ENCODE results near the gene WNT10A.

- TF ChIP-seq CTCF (IDR thresholded peaks at IDR 0.05 in 8 of 11, conservative IDR thresholded peaks at IDR 0.05 in 3 of 11) (no peak), POLR2AphosphoS5 (IDR thresholded peaks at IDR 0.05) (no peak)
Observed at GRCh38 chr2:218832520-218832919, 48.1 kb upstream of the WNT10A start.
